HEK293 (cell line): ENCODE measurements around the gene MFSD11.

Experiments used
- CTCF ChIA-PET: fragments of 350-600 bp; formaldehyde crosslinking; extraction: SDS; loops from one replicate; lab custom pipeline; 2021; ENCODE audit warnings: antibody characterized with exemption; lab: Yijun Ruan, JAX
- POLR2A ChIA-PET: fragments of 300-600 bp; formaldehyde crosslinking; extraction: SDS; loops from one replicate; lab custom pipeline; 2020; ENCODE audit warnings: antibody characterized with exemption, inconsistent platforms; lab: Yijun Ruan, JAX
- H3K27ac ChIP-seq: fragments of 200-500 bp; sonication (Bioruptor generic); 2 replicates; pipeline ENCODE4 v1.5.1; 2014; ENCODE audit warnings: low read depth, low read length, control low read depth, inconsistent platforms; ENCODE audit errors: extremely low read depth
- H3K36me3 ChIP-seq, 2 experiments: fragments of 200-500 bp in 1 of 2; sonication (Bioruptor generic) in 1 of 2; 1 replicate in 1 of 2; 2 replicates in 1 of 2; pipeline ENCODE4 v1.5.1; 2014 to 2017; ENCODE audit warnings: inconsistent platforms in 2 of 2, low read length in 2 of 2; ENCODE audit not compliant: control insufficient read depth in 2 of 2, insufficient read depth in 1 of 2
- H3K4me1 ChIP-seq: fragments of 200-500 bp; sonication (Bioruptor generic); 2 replicates; pipeline ENCODE4 v1.5.1; 2014; ENCODE audit warnings: mild to moderate bottlenecking, low read length, inconsistent platforms; ENCODE audit not compliant: control insufficient read depth, insufficient read depth
- H3K4me3 ChIP-seq: 2 replicates; pipeline ENCODE4 v1.5.1; 2011; ENCODE audit warnings: low read depth, mild to moderate bottlenecking, control low read depth, low read length, moderate library complexity
- H3K9me3 ChIP-seq: fragments of 200-500 bp; sonication (Bioruptor generic); 2 replicates; pipeline ENCODE4 v1.5.1; 2014; ENCODE audit warnings: low read depth, low read length, inconsistent platforms; ENCODE audit not compliant: control insufficient read depth, insufficient read depth
- FEZF1 ChIP-seq: fragments of 450-650 bp; formaldehyde crosslinking; IDR thresholded peaks from 2 replicates; pipeline ENCODE4 v1.5.1; 2016; ENCODE audit warnings: missing biosample characterization, missing genetic modification characterization
- HOXC10 ChIP-seq: sonication (generic); formaldehyde crosslinking; IDR thresholded peaks from 2 replicates; pipeline ENCODE4 v1.8.1; 2023; ENCODE audit warnings: mild to moderate bottlenecking, missing genetic modification reagents
- OSR2 ChIP-seq: fragments of 450-650 bp; formaldehyde crosslinking; IDR thresholded peaks from 2 replicates; pipeline ENCODE4 v1.5.1; 2016; ENCODE audit warnings: missing biosample characterization, missing genetic modification characterization
- SALL2 ChIP-seq: fragments of 450-650 bp; formaldehyde crosslinking; IDR thresholded peaks from 2 replicates; pipeline ENCODE4 v1.5.0; 2017; ENCODE audit warnings: missing biosample characterization, mild to moderate bottlenecking, missing genetic modification characterization, borderline replicate concordance
- SCRT2 ChIP-seq: fragments of 450-650 bp; formaldehyde crosslinking; IDR thresholded peaks from 2 replicates; pipeline ENCODE4 v1.5.1; 2016; ENCODE audit warnings: missing biosample characterization, missing genetic modification characterization
- ZFP69B ChIP-seq: fragments of 450-650 bp; formaldehyde crosslinking; IDR thresholded peaks from 2 replicates; pipeline ENCODE4 v1.5.1; 2016; ENCODE audit warnings: missing biosample characterization, missing genetic modification characterization
- ZNF521 ChIP-seq: fragments of 450-650 bp; formaldehyde crosslinking; IDR thresholded peaks from 2 replicates; pipeline ENCODE4 v1.5.1; 2017; ENCODE audit warnings: missing biosample characterization, mild to moderate bottlenecking, missing genetic modification characterization
- ZNF654 ChIP-seq: fragments of 450-650 bp; formaldehyde crosslinking; IDR thresholded peaks from 2 replicates; pipeline ENCODE4 v1.5.1; 2016; ENCODE audit warnings: low read depth, missing biosample characterization, missing genetic modification characterization
- ZNF660 ChIP-seq: fragments of 450-650 bp; IDR thresholded peaks from 2 replicates; pipeline ENCODE4 v1.5.1; 2018; ENCODE audit warnings: missing biosample characterization, mild to moderate bottlenecking, missing genetic modification characterization
- ZNF76 ChIP-seq: fragments of 450-650 bp; formaldehyde crosslinking; IDR thresholded peaks from 2 replicates; pipeline ENCODE4; 2016; ENCODE audit warnings: low read depth, missing biosample characterization, missing genetic modification characterization, borderline replicate concordance
- ZNF777 ChIP-seq: fragments of 450-650 bp; formaldehyde crosslinking; IDR thresholded peaks from 2 replicates; pipeline ENCODE4 v1.5.1; 2017; ENCODE audit warnings: missing biosample characterization, missing genetic modification characterization, borderline replicate concordance
- TF ChIP-seq, protein P1 (sequence below): fragments of 450-650 bp; IDR thresholded peaks from 2 replicates; pipeline ENCODE4 v1.5.1; 2018; ENCODE audit warnings: missing biosample characterization, mild to moderate bottlenecking, missing genetic modification characterization
- TF ChIP-seq, protein P2 (sequence below): fragments of 450-650 bp; formaldehyde crosslinking; IDR thresholded peaks from 2 replicates; pipeline ENCODE4 v1.5.1; 2016; ENCODE audit warnings: missing biosample characterization, missing genetic modification characterization, borderline replicate concordance
- TF ChIP-seq, protein P3 (sequence below): fragments of 450-650 bp; formaldehyde crosslinking; IDR thresholded peaks from 2 replicates; pipeline ENCODE4 v1.5.1; 2016; ENCODE audit warnings: missing biosample characterization, missing genetic modification characterization
- TF ChIP-seq, protein P4 (sequence below): fragments of 450-650 bp; formaldehyde crosslinking; IDR thresholded peaks from 2 replicates; pipeline ENCODE4 v1.5.1; 2016; ENCODE audit warnings: missing biosample characterization, missing genetic modification characterization
- TF ChIP-seq, protein P5 (sequence below): fragments of 450-650 bp; formaldehyde crosslinking; IDR thresholded peaks from 2 replicates; pipeline ENCODE4 v1.5.1; 2016; ENCODE audit warnings: missing biosample characterization, missing genetic modification characterization, low read depth
- TF ChIP-seq, protein P6 (sequence below): fragments of 450-650 bp; formaldehyde crosslinking; IDR thresholded peaks from 2 replicates; pipeline ENCODE4 v1.5.1; 2016; ENCODE audit warnings: missing biosample characterization, missing genetic modification characterization, borderline replicate concordance
- TF ChIP-seq, protein P7 (sequence below): IDR thresholded peaks from 2 replicates; pipeline ENCODE4 v1.6.1; 2011; ENCODE audit warnings: mild to moderate bottlenecking, low read depth, low read length, borderline replicate concordance
- TF ChIP-seq, protein P8 (sequence below): fragments of 450-650 bp; formaldehyde crosslinking; IDR thresholded peaks from 2 replicates; pipeline ENCODE4 v1.5.1; 2016; ENCODE audit warnings: missing biosample characterization, missing genetic modification characterization

MFSD11 gene

DNA sequence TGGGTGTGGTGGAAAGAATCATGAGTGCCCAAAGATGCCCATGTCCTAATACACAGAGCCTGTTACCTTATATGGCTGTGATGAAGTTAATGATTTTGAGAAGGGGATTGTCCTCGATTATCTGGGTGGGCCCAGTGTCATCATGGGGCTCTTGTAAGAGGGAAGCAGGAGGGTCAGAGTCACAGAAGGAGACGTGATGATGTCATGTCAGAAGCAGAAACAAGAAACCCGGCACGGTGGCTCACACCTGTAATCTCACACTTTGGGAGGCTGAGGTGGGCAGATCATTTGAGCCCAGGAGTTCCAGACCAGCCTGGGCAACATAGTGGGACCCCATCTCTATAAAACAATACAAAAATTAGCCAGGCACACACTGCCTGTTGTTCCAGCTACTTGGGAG, 75.0 kb downstream of the MFSD11 start:
- ChIA-PET POLR2A (no interaction called here), CTCF (interaction anchor here (1.2 kb wide), 1 partner anchor 244 kb away, joined by 3 read pairs; no protein-coding TSS in a partner anchor)
- Histone ChIP-seq H3K4me3 (no peak overlapping the region), H3K27ac (no peak overlapping the region), H3K4me1 (no peaks in the 10 kb centered on the region), H3K9me3 (no peaks in the 10 kb centered on the region), H3K36me3 (no peaks in the 10 kb centered on the region)
- TF ChIP-seq HOXC10 (no peak), ZNF521 (tag by site-specific recombination) (no peak), ZNF660 (tag by site-specific recombination) (no peak), SALL2 (no peak), ZFP69B (tag by site-specific recombination) (0 out of 2 replicates have a peak, but pooled peaks have one; percentile 35), ZNF654 (tag by site-specific recombination) (no peak), OSR2 (tag by site-specific recombination) (peak; percentile 30; the same call in 1 of the 2 replicates), FEZF1 (tag by site-specific recombination) (no peak), ZNF777 (no peak), SCRT2 (tag by site-specific recombination) (no peak), ZNF76 (tag by site-specific recombination) (no peak)
- TF ChIP-seq, protein P1, sequence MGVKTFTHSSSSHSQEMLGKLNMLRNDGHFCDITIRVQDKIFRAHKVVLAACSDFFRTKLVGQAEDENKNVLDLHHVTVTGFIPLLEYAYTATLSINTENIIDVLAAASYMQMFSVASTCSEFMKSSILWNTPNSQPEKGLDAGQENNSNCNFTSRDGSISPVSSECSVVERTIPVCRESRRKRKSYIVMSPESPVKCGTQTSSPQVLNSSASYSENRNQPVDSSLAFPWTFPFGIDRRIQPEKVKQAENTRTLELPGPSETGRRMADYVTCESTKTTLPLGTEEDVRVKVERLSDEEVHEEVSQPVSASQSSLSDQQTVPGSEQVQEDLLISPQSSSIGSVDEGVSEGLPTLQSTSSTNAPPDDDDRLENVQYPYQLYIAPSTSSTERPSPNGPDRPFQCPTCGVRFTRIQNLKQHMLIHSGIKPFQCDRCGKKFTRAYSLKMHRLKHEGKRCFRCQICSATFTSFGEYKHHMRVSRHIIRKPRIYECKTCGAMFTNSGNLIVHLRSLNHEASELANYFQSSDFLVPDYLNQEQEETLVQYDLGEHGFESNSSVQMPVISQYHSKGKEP (tag by site-specific recombination) = no peak
- TF ChIP-seq, protein P2, sequence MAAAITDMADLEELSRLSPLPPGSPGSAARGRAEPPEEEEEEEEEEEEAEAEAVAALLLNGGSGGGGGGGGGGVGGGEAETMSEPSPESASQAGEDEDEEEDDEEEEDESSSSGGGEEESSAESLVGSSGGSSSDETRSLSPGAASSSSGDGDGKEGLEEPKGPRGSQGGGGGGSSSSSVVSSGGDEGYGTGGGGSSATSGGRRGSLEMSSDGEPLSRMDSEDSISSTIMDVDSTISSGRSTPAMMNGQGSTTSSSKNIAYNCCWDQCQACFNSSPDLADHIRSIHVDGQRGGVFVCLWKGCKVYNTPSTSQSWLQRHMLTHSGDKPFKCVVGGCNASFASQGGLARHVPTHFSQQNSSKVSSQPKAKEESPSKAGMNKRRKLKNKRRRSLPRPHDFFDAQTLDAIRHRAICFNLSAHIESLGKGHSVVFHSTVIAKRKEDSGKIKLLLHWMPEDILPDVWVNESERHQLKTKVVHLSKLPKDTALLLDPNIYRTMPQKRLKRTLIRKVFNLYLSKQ (tag by site-specific recombination) = no peak
- TF ChIP-seq, protein P3, sequence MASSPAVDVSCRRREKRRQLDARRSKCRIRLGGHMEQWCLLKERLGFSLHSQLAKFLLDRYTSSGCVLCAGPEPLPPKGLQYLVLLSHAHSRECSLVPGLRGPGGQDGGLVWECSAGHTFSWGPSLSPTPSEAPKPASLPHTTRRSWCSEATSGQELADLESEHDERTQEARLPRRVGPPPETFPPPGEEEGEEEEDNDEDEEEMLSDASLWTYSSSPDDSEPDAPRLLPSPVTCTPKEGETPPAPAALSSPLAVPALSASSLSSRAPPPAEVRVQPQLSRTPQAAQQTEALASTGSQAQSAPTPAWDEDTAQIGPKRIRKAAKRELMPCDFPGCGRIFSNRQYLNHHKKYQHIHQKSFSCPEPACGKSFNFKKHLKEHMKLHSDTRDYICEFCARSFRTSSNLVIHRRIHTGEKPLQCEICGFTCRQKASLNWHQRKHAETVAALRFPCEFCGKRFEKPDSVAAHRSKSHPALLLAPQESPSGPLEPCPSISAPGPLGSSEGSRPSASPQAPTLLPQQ = no peak
- TF ChIP-seq, protein P4, sequence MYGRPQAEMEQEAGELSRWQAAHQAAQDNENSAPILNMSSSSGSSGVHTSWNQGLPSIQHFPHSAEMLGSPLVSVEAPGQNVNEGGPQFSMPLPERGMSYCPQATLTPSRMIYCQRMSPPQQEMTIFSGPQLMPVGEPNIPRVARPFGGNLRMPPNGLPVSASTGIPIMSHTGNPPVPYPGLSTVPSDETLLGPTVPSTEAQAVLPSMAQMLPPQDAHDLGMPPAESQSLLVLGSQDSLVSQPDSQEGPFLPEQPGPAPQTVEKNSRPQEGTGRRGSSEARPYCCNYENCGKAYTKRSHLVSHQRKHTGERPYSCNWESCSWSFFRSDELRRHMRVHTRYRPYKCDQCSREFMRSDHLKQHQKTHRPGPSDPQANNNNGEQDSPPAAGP = 0 out of 2 replicates have a peak, but pooled peaks have one; percentile 40
- TF ChIP-seq, protein P5, sequence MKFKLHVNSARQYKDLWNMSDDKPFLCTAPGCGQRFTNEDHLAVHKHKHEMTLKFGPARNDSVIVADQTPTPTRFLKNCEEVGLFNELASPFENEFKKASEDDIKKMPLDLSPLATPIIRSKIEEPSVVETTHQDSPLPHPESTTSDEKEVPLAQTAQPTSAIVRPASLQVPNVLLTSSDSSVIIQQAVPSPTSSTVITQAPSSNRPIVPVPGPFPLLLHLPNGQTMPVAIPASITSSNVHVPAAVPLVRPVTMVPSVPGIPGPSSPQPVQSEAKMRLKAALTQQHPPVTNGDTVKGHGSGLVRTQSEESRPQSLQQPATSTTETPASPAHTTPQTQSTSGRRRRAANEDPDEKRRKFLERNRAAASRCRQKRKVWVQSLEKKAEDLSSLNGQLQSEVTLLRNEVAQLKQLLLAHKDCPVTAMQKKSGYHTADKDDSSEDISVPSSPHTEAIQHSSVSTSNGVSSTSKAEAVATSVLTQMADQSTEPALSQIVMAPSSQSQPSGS = peak; percentile 71
- TF ChIP-seq, protein P6, sequence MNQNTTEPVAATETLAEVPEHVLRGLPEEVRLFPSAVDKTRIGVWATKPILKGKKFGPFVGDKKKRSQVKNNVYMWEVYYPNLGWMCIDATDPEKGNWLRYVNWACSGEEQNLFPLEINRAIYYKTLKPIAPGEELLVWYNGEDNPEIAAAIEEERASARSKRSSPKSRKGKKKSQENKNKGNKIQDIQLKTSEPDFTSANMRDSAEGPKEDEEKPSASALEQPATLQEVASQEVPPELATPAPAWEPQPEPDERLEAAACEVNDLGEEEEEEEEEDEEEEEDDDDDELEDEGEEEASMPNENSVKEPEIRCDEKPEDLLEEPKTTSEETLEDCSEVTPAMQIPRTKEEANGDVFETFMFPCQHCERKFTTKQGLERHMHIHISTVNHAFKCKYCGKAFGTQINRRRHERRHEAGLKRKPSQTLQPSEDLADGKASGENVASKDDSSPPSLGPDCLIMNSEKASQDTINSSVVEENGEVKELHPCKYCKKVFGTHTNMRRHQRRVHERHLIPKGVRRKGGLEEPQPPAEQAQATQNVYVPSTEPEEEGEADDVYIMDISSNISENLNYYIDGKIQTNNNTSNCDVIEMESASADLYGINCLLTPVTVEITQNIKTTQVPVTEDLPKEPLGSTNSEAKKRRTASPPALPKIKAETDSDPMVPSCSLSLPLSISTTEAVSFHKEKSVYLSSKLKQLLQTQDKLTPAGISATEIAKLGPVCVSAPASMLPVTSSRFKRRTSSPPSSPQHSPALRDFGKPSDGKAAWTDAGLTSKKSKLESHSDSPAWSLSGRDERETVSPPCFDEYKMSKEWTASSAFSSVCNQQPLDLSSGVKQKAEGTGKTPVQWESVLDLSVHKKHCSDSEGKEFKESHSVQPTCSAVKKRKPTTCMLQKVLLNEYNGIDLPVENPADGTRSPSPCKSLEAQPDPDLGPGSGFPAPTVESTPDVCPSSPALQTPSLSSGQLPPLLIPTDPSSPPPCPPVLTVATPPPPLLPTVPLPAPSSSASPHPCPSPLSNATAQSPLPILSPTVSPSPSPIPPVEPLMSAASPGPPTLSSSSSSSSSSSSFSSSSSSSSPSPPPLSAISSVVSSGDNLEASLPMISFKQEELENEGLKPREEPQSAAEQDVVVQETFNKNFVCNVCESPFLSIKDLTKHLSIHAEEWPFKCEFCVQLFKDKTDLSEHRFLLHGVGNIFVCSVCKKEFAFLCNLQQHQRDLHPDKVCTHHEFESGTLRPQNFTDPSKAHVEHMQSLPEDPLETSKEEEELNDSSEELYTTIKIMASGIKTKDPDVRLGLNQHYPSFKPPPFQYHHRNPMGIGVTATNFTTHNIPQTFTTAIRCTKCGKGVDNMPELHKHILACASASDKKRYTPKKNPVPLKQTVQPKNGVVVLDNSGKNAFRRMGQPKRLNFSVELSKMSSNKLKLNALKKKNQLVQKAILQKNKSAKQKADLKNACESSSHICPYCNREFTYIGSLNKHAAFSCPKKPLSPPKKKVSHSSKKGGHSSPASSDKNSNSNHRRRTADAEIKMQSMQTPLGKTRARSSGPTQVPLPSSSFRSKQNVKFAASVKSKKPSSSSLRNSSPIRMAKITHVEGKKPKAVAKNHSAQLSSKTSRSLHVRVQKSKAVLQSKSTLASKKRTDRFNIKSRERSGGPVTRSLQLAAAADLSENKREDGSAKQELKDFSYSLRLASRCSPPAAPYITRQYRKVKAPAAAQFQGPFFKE (tag by site-specific recombination) = no peak
- TF ChIP-seq, protein P7, sequence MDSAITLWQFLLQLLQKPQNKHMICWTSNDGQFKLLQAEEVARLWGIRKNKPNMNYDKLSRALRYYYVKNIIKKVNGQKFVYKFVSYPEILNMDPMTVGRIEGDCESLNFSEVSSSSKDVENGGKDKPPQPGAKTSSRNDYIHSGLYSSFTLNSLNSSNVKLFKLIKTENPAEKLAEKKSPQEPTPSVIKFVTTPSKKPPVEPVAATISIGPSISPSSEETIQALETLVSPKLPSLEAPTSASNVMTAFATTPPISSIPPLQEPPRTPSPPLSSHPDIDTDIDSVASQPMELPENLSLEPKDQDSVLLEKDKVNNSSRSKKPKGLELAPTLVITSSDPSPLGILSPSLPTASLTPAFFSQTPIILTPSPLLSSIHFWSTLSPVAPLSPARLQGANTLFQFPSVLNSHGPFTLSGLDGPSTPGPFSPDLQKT = no peak
- TF ChIP-seq, protein P8, sequence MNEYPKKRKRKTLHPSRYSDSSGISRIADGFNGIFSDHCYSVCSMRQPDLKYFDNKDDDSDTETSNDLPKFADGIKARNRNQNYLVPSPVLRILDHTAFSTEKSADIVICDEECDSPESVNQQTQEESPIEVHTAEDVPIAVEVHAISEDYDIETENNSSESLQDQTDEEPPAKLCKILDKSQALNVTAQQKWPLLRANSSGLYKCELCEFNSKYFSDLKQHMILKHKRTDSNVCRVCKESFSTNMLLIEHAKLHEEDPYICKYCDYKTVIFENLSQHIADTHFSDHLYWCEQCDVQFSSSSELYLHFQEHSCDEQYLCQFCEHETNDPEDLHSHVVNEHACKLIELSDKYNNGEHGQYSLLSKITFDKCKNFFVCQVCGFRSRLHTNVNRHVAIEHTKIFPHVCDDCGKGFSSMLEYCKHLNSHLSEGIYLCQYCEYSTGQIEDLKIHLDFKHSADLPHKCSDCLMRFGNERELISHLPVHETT (tag by site-specific recombination) = no peak
